SK-N-MC (cell line): ENCODE data around the gene MAD2L1.
A peak's percentile ranks its signal among the peaks of the same experiment; 100 is the strongest.

ENCODE experiments used
- DNase-seq: peaks from one replicate; pipeline ENCODE4 v3.0.0-alpha.2; 2011; ENCODE audit warnings: low read depth, low spot score
- H3K27ac ChIP-seq: fragments of 200-600 bp; sonication (generic); 2 replicates; pipeline ENCODE4 v1.5.1; 2016; ENCODE audit warnings: mixed run types
- H3K36me3 ChIP-seq: fragments of 200-600 bp; sonication (generic); 2 replicates; pipeline ENCODE4 v1.6.1; 2017; ENCODE audit warnings: antibody characterized with exemption, low read length, mixed read lengths; ENCODE audit not compliant: insufficient read depth
- H3K4me3 ChIP-seq: fragments of 200-600 bp; sonication (generic); 2 replicates; pipeline ENCODE4 v1.5.1; 2016
- H3K9ac ChIP-seq: fragments of 200-600 bp; sonication (generic); 2 replicates; pipeline ENCODE4 v1.8.0; 2017; ENCODE audit warnings: mixed run types, mixed read lengths; ENCODE audit not compliant: insufficient read length
- H3K9me3 ChIP-seq: fragments of 200-600 bp; sonication (generic); 2 replicates; pipeline ENCODE4 v1.6.1; 2017; ENCODE audit warnings: low read depth, mild to moderate bottlenecking, antibody characterized with exemption, low read length, moderate library complexity, mixed read lengths
- EZH2 ChIP-seq: fragments of 200-600 bp; sonication (generic); IDR thresholded peaks from one replicate; pipeline ENCODE4 v1.6.1; 2017; ENCODE audit warnings: antibody characterized with exemption
- FOXP2 ChIP-seq: optimal IDR thresholded peaks from 2 replicates; pipeline ENCODE3; 2011; ENCODE audit warnings: mild to moderate bottlenecking, moderate library complexity; ENCODE audit not compliant: insufficient read depth; ENCODE audit errors: extremely low read length, control extremely low read depth
- POLR2AphosphoS5 ChIP-seq: IDR thresholded peaks from 2 replicates; pipeline ENCODE4 v1.6.1; 2012; ENCODE audit warnings: mild to moderate bottlenecking, low read depth, low read length, borderline replicate concordance

Gene MAD2L1

DNA sequence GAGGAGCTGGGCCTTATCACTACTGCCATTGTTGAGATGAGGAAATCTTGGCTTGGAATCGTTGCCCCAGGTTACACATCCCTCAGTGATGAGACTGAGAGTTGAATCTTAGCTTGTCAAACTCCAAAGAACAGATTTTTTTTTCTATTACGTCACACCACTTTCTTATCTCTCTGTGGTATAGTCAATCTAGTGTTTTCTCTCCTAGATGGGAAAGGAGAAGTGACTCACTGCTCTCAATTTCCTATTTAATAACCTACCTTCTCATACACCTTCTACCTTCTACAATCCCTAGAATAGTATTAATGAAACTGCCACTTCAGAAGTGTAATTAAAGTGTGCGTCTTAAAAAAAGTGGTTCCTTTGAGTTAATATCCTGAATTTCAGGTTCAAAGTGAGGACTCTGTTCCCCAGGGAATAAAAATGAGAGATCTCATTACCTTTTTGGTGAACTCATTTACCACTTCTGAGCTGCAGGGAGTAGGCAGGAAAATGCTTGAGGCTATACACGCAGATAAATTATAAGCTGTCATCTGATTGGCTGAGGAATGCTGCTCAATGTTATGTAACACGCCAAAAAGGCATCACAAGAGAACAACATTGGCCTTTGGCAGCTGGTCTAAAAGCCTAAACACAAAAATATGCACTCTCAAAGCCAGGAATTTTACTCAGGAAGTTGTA is 59.3 kb downstream of the MAD2L1 start:
- TF ChIP-seq FOXP2 (peak; percentile 43), EZH2 (no peak), POLR2AphosphoS5 (0 out of 2 replicates have a peak, but pooled peaks have one; percentile 59)
- H3K4me3 ChIP-seq: peak overlapping the region; percentile 32
- no peak overlapping the region for H3K27ac ChIP-seq
- DNase-seq: peak; percentile 96
- H3K9ac ChIP-seq: no peak overlapping the region
- no peaks in the 10 kb centered on the region for H3K9me3 ChIP-seq
- no peaks in the 10 kb centered on the region for H3K36me3 ChIP-seq
